PC-3 (cell line): ENCODE measurements around the gene CDKN1B.

Source experiments
- CTCF ChIP-seq: fragments of 300-600 bp; sonication (generic); conservative IDR thresholded peaks from 2 replicates; pipeline ENCODE4 v1.5.1; 2017; ENCODE audit warnings: antibody characterized with exemption, low read depth, mild to moderate bottlenecking, low read length
- EZH2 ChIP-seq: fragments of 300-600 bp; sonication (generic); IDR thresholded peaks from one replicate; pipeline ENCODE4 v1.6.1; 2017; ENCODE audit warnings: antibody characterized with exemption, mild to moderate bottlenecking, low read length; ENCODE audit not compliant: unreplicated experiment
- EZH2phosphoT487 ChIP-seq: fragments of 300-600 bp; sonication (generic); IDR thresholded peaks from 2 replicates; pipeline ENCODE4 v1.6.1; 2018; ENCODE audit warnings: mild to moderate bottlenecking, antibody characterized with exemption, low read length, borderline replicate concordance

DNA sequence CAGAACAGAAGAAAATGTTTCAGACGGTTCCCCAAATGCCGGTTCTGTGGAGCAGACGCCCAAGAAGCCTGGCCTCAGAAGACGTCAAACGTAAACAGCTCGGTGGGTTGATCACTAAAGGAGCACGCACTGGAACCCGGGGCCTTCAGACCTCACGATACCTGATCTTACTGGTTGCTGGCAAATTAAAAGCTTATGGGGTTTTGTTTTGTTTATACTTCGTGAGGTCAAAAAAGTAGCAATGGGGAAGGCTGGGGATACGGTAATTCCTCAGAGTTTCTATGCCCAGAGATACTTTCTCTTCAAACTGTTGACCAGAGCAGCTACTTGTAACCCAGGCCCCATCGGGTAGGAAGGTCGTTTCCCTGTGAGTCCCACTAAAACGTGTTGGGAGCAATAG is 1.7 kb downstream of the CDKN1B start:
- TF ChIP-seq EZH2 (no peak), CTCF (no peak), EZH2phosphoT487 (no peak)
